Stimulated activated CD4-positive, alpha-beta T cell treated with anti-CD3 and anti-CD28 coated beads, Interleukin-12 subunit alpha, Interleukin-12 subunit beta, amount 100 ng/mL, for 48 hours (primary cell): ENCODE results near the gene NFIC.
"Not testable (repeated sequence)": the region's sequence is repeated elsewhere in the genome, so short reads cannot be mapped to it uniquely, and the experiment has no call there.

Source experiments
- DNase-seq, 3 donors: peaks; one replicate each; pipeline ENCODE4 v3.0.0-alpha.2; 2020; ENCODE audit warnings: low read depth in 2 of 3, low spot score in 1 of 3

NFIC gene

GRCh38 chr19:3370728-3371591 lies 4.6 kb downstream of the NFIC start:
- DNase-seq = no peak

DNA sequence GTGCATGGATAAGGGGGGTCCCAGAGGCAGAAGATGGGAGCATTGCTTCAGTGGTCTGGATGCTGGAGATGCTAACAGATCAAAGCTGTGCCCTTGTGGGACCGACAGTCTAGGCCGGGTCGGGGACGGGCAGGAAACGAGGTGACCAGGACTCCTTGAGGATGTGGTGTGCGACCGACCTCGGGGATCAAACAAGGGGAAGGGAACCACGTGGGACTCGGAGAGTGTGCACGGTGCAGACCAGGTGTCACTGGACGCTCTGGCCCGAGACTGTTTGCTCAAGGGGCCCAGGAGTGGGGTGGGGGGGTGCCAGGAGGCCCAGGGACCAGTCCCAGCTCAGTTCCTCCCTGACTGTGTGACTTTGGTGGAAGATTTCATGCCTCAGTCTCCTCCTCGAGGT lies 6.0 kb downstream of the NFIC start:
- no peak for DNase-seq

- no peak for DNase-seq
Measured at GRCh38 chr19:3373971-3374368, 7.6 kb downstream of the NFIC start.

DNA sequence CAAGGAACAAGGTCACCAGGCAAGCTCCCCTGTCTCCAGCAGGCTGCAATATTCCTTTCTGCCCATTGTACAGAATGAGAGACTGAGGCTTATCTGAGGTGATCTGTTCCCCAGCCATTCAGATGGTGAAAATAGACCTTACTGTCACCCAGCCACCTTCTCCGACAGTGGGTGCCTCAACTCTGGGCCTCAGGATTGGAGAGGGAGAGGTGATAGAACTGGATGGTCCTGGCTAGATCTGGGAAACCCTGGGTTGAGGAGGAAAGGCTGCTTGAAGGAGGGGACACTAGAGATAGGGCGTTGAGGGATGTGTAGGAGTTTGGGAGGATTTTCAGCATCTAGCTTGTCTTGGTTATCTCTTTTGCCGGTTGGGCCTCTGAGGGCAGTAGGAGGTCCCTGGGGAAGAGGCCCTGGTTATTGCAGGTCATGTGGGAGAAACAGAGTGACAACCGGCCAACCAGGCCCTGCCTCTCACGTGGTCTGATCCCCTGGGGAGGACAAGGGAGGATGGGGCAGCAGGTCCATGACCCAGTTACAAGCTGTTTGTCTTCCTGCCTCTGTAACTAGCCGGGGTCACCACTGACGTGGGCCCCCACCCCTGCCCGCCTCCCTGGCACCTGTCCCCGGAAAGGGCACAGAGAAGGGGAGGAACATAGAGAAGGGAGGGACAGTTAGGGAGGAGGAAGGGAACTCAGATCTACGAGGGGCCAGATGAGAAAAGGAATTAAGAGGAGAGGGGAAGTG lies 8.2 kb downstream of the NFIC start:
- no peak for DNase-seq

GRCh38 chr19:3375221-3376090 lies 9.1 kb downstream of the NFIC start:
- no peak for DNase-seq

DNA sequence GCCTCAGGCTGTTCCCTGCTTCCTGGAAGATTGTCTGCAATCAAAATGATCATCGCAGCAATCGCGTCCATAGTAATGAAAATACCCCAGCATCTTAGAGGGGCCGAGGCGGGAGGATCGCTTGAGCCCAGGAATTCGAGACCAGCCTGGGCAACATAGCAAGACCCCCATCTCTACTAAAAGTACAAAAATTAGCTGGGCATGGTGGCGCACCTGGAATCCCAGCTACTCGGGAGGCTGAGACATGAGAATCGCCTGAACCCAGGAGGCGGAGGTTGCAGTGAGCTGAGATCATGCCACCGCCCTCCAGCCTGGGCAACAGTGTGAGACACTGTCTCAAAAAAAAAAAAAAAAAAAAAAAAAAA lies 9.7 kb downstream of the NFIC start:
- not testable (repeated sequence) for DNase-seq

- DNase-seq = no peak
Measured at GRCh38 chr19:3378352-3379150, 12.2 kb downstream of the NFIC start.

GRCh38 chr19:3380829-3381228 lies 14.4 kb downstream of the NFIC start:
- no peak for DNase-seq

DNA sequence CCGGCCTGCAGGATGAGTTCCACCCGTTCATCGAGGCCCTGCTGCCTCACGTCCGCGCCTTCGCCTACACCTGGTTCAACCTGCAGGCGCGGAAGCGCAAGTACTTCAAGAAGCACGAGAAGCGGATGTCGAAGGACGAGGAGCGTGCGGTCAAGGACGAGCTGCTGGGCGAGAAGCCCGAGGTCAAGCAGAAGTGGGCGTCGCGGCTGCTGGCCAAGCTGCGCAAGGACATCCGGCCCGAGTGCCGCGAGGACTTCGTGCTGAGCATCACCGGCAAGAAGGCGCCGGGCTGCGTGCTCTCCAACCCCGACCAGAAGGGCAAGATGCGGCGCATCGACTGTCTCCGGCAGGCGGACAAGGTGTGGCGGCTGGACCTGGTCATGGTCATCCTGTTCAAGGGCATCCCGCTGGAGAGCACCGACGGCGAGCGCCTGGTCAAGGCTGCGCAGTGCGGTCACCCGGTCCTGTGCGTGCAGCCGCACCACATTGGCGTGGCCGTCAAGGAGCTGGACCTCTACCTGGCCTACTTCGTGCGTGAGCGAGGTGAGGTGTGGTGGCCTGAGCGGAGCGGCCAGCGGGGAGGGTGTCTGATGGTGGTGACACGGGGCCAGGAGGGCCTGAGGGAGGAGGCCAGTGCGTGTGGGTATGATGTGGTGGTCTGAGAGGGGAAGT lies 15.5 kb downstream of the NFIC start:
- DNase-seq = no peak

- DNase-seq = no peak
Measured at GRCh38 chr19:3382460-3383100, 16.2 kb downstream of the NFIC start.

- no peak for DNase-seq
Measured at GRCh38 chr19:3383121-3383722, 16.8 kb downstream of the NFIC start.

DNA sequence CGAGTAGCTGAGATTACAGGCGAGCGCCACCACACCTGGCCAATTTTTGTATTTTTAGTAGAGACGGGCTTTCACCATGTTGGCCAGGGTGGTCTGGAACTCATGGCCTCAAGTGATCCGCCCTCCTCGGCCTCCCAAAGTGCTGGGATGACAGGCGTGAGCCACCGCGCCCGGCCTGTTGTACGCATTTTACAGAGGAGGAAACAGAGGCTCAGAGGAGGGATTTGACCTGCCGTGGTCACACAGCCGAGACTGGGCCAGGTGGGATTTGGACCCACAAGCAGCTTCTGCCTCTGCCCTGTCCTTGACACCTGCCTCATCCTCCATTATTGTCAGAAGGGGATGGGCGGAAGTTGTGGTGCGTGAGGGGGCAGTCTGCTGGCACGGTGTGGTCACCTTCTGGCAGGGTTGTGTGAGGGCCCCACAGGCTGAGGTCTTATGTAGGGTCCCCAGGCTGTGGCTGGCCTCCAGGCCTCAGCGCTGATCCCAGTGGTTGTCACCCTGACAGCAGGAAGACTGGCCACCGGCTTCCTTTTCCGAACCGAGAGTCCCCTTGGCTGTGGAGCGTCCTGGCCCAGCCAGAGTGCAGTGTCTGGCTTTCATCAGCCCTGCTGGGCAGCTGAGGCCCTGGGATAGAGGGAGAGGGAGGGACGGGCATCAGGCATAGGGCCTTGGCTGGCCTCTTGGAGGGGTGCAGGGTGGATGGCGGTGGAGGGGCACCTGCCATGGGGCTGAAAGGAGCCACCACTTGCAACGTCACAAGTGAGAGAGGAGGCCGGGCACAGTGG lies 20.3 kb downstream of the NFIC start:
- DNase-seq = no peak

- no peak for DNase-seq
Measured at GRCh38 chr19:3387645-3388589, 21.5 kb downstream of the NFIC start.

GRCh38 chr19:3389446-3389778 lies 23.0 kb downstream of the NFIC start:
- no peak for DNase-seq

- DNase-seq = no peak
Measured at GRCh38 chr19:3389876-3390371, 23.5 kb downstream of the NFIC start.

GRCh38 chr19:3391911-3392310 lies 25.5 kb downstream of the NFIC start:
- not testable (repeated sequence) for DNase-seq

- DNase-seq = no peak
Measured at GRCh38 chr19:3392480-3392879, 26.1 kb downstream of the NFIC start.
